ENCODE measurements around the gene PTPRN2.

The PTPRN2 gene

GRCh38 chr7:158549176-158549615 is 38.4 kb downstream of the PTPRN2 start:
- H3K4me1 ChIP-seq (ENCODE audit: control insufficient read depth in 2 of 2, insufficient read depth in 1 of 2, low read depth in 1 of 2, low read length in 2 of 2), result peaks cover 0 to 13% of the 10 kb centered on the region in 2 donors
- H3K23ac ChIP-seq (ENCODE audit: low read depth, low read length, poor library complexity), result no peak overlapping the region
- H2BK120ac ChIP-seq (ENCODE audit: low read depth, low read length), result no peak overlapping the region
- H4K91ac ChIP-seq (ENCODE audit: low read depth, low read length, poor library complexity), result no peak overlapping the region
- H2AFZ ChIP-seq (ENCODE audit: low read length), result peak overlapping the region; percentile 40
- no peak overlapping the region for H2BK12ac ChIP-seq (ENCODE audit: low read length)
- WGBS, 2 donors (ENCODE audit: extremely low coverage in 2 of 2, insufficient read length in 2 of 2, insufficient replicate concordance in 1 of 2), result no CpG with 5 or more reads among the region's 22 CpGs
- H2BK5ac ChIP-seq (ENCODE audit: low read length), result no peak overlapping the region
- H3K27me3 ChIP-seq (ENCODE audit: control insufficient read depth in 3 of 3, insufficient read depth in 3 of 3, low read depth in 1 of 3, low read length in 3 of 3), result no peaks in the 10 kb centered on the region
- peak overlapping the region; percentile 72 for H3K18ac ChIP-seq (ENCODE audit: low read length)
- H3K9me3 ChIP-seq (replicated peaks in 1 of 2; ENCODE audit: control insufficient read depth in 2 of 2, insufficient read depth in 1 of 2, low read depth in 1 of 2, low read length in 2 of 2), result no peaks in the 10 kb centered on the region
- H3K36me3 ChIP-seq (replicated peaks in 1 of 2; ENCODE audit: control insufficient read depth in 2 of 2, insufficient read depth in 2 of 2, low read length in 2 of 2), result no peaks in the 10 kb centered on the region
- peak overlapping the region; percentile 81 for H2AK5ac ChIP-seq (ENCODE audit: low read depth, low read length)
- H3K4me3 ChIP-seq (ENCODE audit: low read length in 2 of 2), result no peak overlapping the region
- peak overlapping the region; percentile 75 for H2BK15ac ChIP-seq (ENCODE audit: low read length)
- H3K4me2 ChIP-seq (ENCODE audit: insufficient read depth, low read length, poor library complexity, severe bottlenecking), result no peak overlapping the region
- no peak overlapping the region for H4K8ac ChIP-seq (ENCODE audit: low read depth, low read length)
- no peak overlapping the region for H3K4ac ChIP-seq (ENCODE audit: low read length)
- H3K9ac ChIP-seq (ENCODE audit: low read depth, low read length, poor library complexity), result no peak overlapping the region
- DNase-seq (ENCODE audit: low spot score), result no peak
- no peaks in the 10 kb centered on the region for H3K79me1 ChIP-seq (ENCODE audit: low read depth, low read length)
- H3K27ac ChIP-seq (replicated peaks; ENCODE audit: low read length), result no peak overlapping the region
- no peak overlapping the region for H3K14ac ChIP-seq (ENCODE audit: low read length)

GRCh38 chr7:158548726-158549125 is 38.9 kb downstream of the PTPRN2 start:
- Histone ChIP-seq H2BK15ac (ENCODE audit: low read length) (peak overlapping the region; percentile 75), H4K8ac (ENCODE audit: low read depth, low read length) (no peak overlapping the region), H2BK5ac (ENCODE audit: low read length) (no peak overlapping the region), H3K4me1 (ENCODE audit: control insufficient read depth in 2 of 2, insufficient read depth in 1 of 2, low read depth in 1 of 2, low read length in 2 of 2) (peaks cover 0 to 13% of the 10 kb centered on the region in 2 donors), H3K14ac (ENCODE audit: low read length) (no peak overlapping the region), H3K4me2 (ENCODE audit: insufficient read depth, low read length, poor library complexity, severe bottlenecking) (no peak overlapping the region), H3K23ac (ENCODE audit: low read depth, low read length, poor library complexity) (peak overlapping the region; percentile 58), H3K4me3 (ENCODE audit: low read length in 2 of 2) (no peak overlapping the region), H3K27ac (replicated peaks; ENCODE audit: low read length) (no peak overlapping the region), H3K9ac (ENCODE audit: low read depth, low read length, poor library complexity) (no peak overlapping the region), H2BK120ac (ENCODE audit: low read depth, low read length) (no peak overlapping the region), H2AK5ac (ENCODE audit: low read depth, low read length) (peak overlapping the region; percentile 81), H3K9me3 (replicated peaks in 1 of 2; ENCODE audit: control insufficient read depth in 2 of 2, insufficient read depth in 1 of 2, low read depth in 1 of 2, low read length in 2 of 2) (no peaks in the 10 kb centered on the region), H3K36me3 (replicated peaks in 1 of 2; ENCODE audit: control insufficient read depth in 2 of 2, insufficient read depth in 2 of 2, low read length in 2 of 2) (no peaks in the 10 kb centered on the region), H3K18ac (ENCODE audit: low read length) (peak overlapping the region; percentile 93), H3K79me1 (ENCODE audit: low read depth, low read length) (no peaks in the 10 kb centered on the region), H2BK12ac (ENCODE audit: low read length) (no peak overlapping the region), H2AFZ (ENCODE audit: low read length) (no peak overlapping the region), H4K91ac (ENCODE audit: low read depth, low read length, poor library complexity) (no peak overlapping the region), H3K27me3 (ENCODE audit: control insufficient read depth in 3 of 3, insufficient read depth in 3 of 3, low read depth in 1 of 3, low read length in 3 of 3) (no peaks in the 10 kb centered on the region), H3K4ac (ENCODE audit: low read length) (peak overlapping the region; percentile 15)
- WGBS, 2 donors (ENCODE audit: extremely low coverage in 2 of 2, insufficient read length in 2 of 2, insufficient replicate concordance in 1 of 2), result no CpG with 5 or more reads among the region's 14 CpGs
- DNase-seq (ENCODE audit: low spot score), result no peak

DNA sequence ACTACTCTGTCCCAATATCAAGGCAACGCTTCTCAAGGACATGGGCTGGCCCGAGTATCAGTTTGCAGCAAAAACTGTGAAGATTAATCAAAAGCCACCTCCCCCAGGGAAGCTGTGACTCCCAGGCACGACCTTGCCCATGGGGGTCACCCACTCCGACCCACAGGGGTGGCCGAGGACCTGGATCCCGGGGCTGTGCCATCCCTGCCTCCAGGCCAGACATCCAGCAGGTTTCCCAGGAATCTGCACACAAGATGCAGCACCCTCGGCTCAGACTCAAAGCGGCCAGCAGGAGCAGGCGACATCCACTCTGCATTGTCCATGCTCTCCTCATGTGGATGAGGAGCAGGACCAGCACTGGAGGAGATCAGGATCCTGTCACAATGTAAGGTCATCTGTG is 39.8 kb downstream of the PTPRN2 start:
- DNase-seq (ENCODE audit: low spot score), result no peak
- H3K4me1 ChIP-seq (ENCODE audit: control insufficient read depth in 2 of 2, insufficient read depth in 1 of 2, low read depth in 1 of 2, low read length in 2 of 2), result peaks cover 0 to 13% of the 10 kb centered on the region in 2 donors
- peak overlapping the region; percentile 72 for H2BK5ac ChIP-seq (ENCODE audit: low read length)
- no peak overlapping the region for H3K4me3 ChIP-seq (ENCODE audit: low read length in 2 of 2)
- H3K14ac ChIP-seq (ENCODE audit: low read length), result peak overlapping the region; percentile 57
- H3K18ac ChIP-seq (ENCODE audit: low read length), result peak overlapping the region; percentile 70
- H4K8ac ChIP-seq (ENCODE audit: low read depth, low read length), result no peak overlapping the region
- no peak overlapping the region for H2BK15ac ChIP-seq (ENCODE audit: low read length)
- no peak overlapping the region for H3K9ac ChIP-seq (ENCODE audit: low read depth, low read length, poor library complexity)
- no CpG with 5 or more reads among the region's 9 CpGs for WGBS, 2 donors (ENCODE audit: extremely low coverage in 2 of 2, insufficient read length in 2 of 2, insufficient replicate concordance in 1 of 2)
- peak overlapping the region; percentile 82 for H2BK12ac ChIP-seq (ENCODE audit: low read length)
- no peaks in the 10 kb centered on the region for H3K27me3 ChIP-seq (ENCODE audit: control insufficient read depth in 3 of 3, insufficient read depth in 3 of 3, low read depth in 1 of 3, low read length in 3 of 3)
- peak overlapping the region; percentile 85 for H3K23ac ChIP-seq (ENCODE audit: low read depth, low read length, poor library complexity)
- no peaks in the 10 kb centered on the region for H3K79me1 ChIP-seq (ENCODE audit: low read depth, low read length)
- H2BK120ac ChIP-seq (ENCODE audit: low read depth, low read length), result no peak overlapping the region
- no peak overlapping the region for H4K91ac ChIP-seq (ENCODE audit: low read depth, low read length, poor library complexity)
- no peaks in the 10 kb centered on the region for H3K36me3 ChIP-seq (replicated peaks in 1 of 2; ENCODE audit: control insufficient read depth in 2 of 2, insufficient read depth in 2 of 2, low read length in 2 of 2)
- peak overlapping the region; percentile 88 for H2AK5ac ChIP-seq (ENCODE audit: low read depth, low read length)
- no peak overlapping the region for H3K27ac ChIP-seq (replicated peaks; ENCODE audit: low read length)
- H3K4me2 ChIP-seq (ENCODE audit: insufficient read depth, low read length, poor library complexity, severe bottlenecking), result no peak overlapping the region
- H3K9me3 ChIP-seq (replicated peaks in 1 of 2; ENCODE audit: control insufficient read depth in 2 of 2, insufficient read depth in 1 of 2, low read depth in 1 of 2, low read length in 2 of 2), result no peaks in the 10 kb centered on the region
- H3K4ac ChIP-seq (ENCODE audit: low read length), result no peak overlapping the region
- H2AFZ ChIP-seq (ENCODE audit: low read length), result no peak overlapping the region

- no peak overlapping the region for H4K8ac ChIP-seq (ENCODE audit: low read depth, low read length)
- WGBS, 2 donors (ENCODE audit: extremely low coverage in 2 of 2, insufficient read length in 2 of 2, insufficient replicate concordance in 1 of 2), result no CpG with 5 or more reads among the region's 11 CpGs
Measured at GRCh38 chr7:158546626-158547025, 41.0 kb downstream of the PTPRN2 start.

More at GRCh38 chr7:158546626-158547025, 41.0 kb downstream of the PTPRN2 start:
- H2AFZ ChIP-seq (ENCODE audit: low read length), result no peak overlapping the region
- H2BK12ac ChIP-seq (ENCODE audit: low read length), result peak overlapping the region; percentile 5
- peak overlapping the region; percentile 47 for H2AK5ac ChIP-seq (ENCODE audit: low read depth, low read length)
- H3K9me3 ChIP-seq (replicated peaks in 1 of 2; ENCODE audit: control insufficient read depth in 2 of 2, insufficient read depth in 1 of 2, low read depth in 1 of 2, low read length in 2 of 2), result no peaks in the 10 kb centered on the region
- no peak overlapping the region for H3K9ac ChIP-seq (ENCODE audit: low read depth, low read length, poor library complexity)
- no peaks in the 10 kb centered on the region for H3K27me3 ChIP-seq (ENCODE audit: control insufficient read depth in 3 of 3, insufficient read depth in 3 of 3, low read depth in 1 of 3, low read length in 3 of 3)
- H3K79me1 ChIP-seq (ENCODE audit: low read depth, low read length), result no peaks in the 10 kb centered on the region
- no peak overlapping the region for H3K4me2 ChIP-seq (ENCODE audit: insufficient read depth, low read length, poor library complexity, severe bottlenecking)
- no peak overlapping the region for H3K14ac ChIP-seq (ENCODE audit: low read length)
- H3K27ac ChIP-seq (replicated peaks; ENCODE audit: low read length), result no peak overlapping the region
- H3K4me1 ChIP-seq (ENCODE audit: control insufficient read depth in 2 of 2, insufficient read depth in 1 of 2, low read depth in 1 of 2, low read length in 2 of 2), result peaks cover 0 to 13% of the 10 kb centered on the region in 2 donors
- H4K91ac ChIP-seq (ENCODE audit: low read depth, low read length, poor library complexity), result peak overlapping the region; percentile 59
- no peaks in the 10 kb centered on the region for H3K36me3 ChIP-seq (replicated peaks in 1 of 2; ENCODE audit: control insufficient read depth in 2 of 2, insufficient read depth in 2 of 2, low read length in 2 of 2)
- H3K18ac ChIP-seq (ENCODE audit: low read length), result peak overlapping the region; percentile 73
- no peak overlapping the region for H2BK5ac ChIP-seq (ENCODE audit: low read length)
- no peak overlapping the region for H3K23ac ChIP-seq (ENCODE audit: low read depth, low read length, poor library complexity)
- peak overlapping the region; percentile 39 for H2BK15ac ChIP-seq (ENCODE audit: low read length)
- H3K4ac ChIP-seq (ENCODE audit: low read length), result peak overlapping the region; percentile 68
- H3K4me3 ChIP-seq (ENCODE audit: low read length in 2 of 2), result no peak overlapping the region
- no peak for DNase-seq (ENCODE audit: low spot score)
- peak overlapping the region; percentile 64 for H2BK120ac ChIP-seq (ENCODE audit: low read depth, low read length)
